PFSK-1 (cell line): ENCODE measurements around the gene PDE6D.

Source experiments
- FOXP2 ChIP-seq: optimal IDR thresholded peaks from 2 replicates; pipeline ENCODE3; 2011; ENCODE audit warnings: borderline replicate concordance, control low read depth, inconsistent platforms; ENCODE audit not compliant: insufficient read depth; ENCODE audit errors: extremely low read length, extremely low read depth
- POLR2AphosphoS5 ChIP-seq: IDR thresholded peaks from 2 replicates; pipeline ENCODE4 v1.6.1; 2012; ENCODE audit warnings: low read depth, mild to moderate bottlenecking, control low read depth, low read length, moderate library complexity
- SIN3A ChIP-seq: IDR thresholded peaks from 2 replicates; pipeline ENCODE4 v1.6.1; 2012; ENCODE audit warnings: mild to moderate bottlenecking, low read length, moderate library complexity, borderline replicate concordance; ENCODE audit not compliant: insufficient read depth
- TAF1 ChIP-seq: IDR thresholded peaks from 2 replicates; pipeline ENCODE4 v1.6.1; 2012; ENCODE audit warnings: low read length, control low read depth, borderline replicate concordance; ENCODE audit not compliant: insufficient read depth
- TF ChIP-seq, protein P1 (sequence below), 2 experiments: IDR thresholded peaks; 2 replicates each; pipeline versions ENCODE4 v1.6.1 to v1.8.0; 2011 to 2012; ENCODE audit warnings: low read depth in 2 of 2, low read length in 2 of 2, control low read depth in 1 of 2, inconsistent platforms in 1 of 2, mild to moderate bottlenecking in 1 of 2, moderate library complexity in 1 of 2; ENCODE audit not compliant: insufficient read depth in 1 of 2

Gene PDE6D

GRCh38 chr2:231745303-231746038, 35.6 kb downstream of the PDE6D start:
- TF ChIP-seq FOXP2 (no peak), SIN3A (no peak), POLR2AphosphoS5 (no peak), TAF1 (no peak)
- TF ChIP-seq, protein P1, sequence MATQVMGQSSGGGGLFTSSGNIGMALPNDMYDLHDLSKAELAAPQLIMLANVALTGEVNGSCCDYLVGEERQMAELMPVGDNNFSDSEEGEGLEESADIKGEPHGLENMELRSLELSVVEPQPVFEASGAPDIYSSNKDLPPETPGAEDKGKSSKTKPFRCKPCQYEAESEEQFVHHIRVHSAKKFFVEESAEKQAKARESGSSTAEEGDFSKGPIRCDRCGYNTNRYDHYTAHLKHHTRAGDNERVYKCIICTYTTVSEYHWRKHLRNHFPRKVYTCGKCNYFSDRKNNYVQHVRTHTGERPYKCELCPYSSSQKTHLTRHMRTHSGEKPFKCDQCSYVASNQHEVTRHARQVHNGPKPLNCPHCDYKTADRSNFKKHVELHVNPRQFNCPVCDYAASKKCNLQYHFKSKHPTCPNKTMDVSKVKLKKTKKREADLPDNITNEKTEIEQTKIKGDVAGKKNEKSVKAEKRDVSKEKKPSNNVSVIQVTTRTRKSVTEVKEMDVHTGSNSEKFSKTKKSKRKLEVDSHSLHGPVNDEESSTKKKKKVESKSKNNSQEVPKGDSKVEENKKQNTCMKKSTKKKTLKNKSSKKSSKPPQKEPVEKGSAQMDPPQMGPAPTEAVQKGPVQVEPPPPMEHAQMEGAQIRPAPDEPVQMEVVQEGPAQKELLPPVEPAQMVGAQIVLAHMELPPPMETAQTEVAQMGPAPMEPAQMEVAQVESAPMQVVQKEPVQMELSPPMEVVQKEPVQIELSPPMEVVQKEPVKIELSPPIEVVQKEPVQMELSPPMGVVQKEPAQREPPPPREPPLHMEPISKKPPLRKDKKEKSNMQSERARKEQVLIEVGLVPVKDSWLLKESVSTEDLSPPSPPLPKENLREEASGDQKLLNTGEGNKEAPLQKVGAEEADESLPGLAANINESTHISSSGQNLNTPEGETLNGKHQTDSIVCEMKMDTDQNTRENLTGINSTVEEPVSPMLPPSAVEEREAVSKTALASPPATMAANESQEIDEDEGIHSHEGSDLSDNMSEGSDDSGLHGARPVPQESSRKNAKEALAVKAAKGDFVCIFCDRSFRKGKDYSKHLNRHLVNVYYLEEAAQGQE (IDR thresholded peaks at IDR 0.05; ENCODE audit: insufficient read depth in 1 of 2, low read depth in 2 of 2, low read length in 2 of 2), result no peak

DNA sequence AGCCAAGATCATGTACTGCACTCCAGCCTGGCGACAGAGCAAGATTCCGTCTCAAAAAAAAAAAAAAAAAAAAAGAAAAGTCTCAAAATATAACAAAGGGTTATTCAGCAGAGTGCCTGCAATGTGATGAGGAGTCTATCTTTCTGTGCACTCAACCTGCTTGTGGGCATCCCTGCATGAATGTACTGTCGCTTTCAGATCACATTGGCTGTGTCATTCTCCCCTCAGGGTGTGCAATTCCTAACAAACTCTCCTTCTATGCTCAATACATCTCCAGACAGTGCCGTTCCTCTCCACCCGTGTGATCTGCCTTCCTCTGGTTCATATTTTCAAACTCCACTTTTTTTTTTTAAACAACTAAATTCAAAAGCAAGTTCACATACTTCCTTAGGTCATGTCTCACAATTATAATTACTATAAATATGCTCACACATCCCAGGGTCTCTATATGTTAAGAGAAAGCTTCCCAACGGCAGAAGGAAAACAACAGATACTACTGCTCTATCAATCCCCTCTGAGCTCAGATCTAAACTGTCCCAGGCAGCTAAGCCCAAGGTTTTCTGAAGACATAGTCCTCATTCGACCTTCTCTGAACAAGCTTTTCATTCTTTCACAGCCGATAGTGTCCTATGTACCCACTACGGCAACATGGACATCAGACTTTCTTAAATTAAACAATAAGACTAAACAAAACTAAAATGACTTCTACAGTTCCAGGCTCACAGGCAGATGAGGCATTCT, 37.5 kb downstream of the PDE6D start:
- TF ChIP-seq, protein P1 (IDR thresholded peaks at IDR 0.05; ENCODE audit: insufficient read depth in 1 of 2, low read depth in 2 of 2, low read length in 2 of 2), result no peak
- no peak for TF ChIP-seq SIN3A
- no peak for TF ChIP-seq POLR2AphosphoS5
- no peak for TF ChIP-seq TAF1
- no peak for TF ChIP-seq FOXP2

GRCh38 chr2:231737761-231738160, 43.3 kb downstream of the PDE6D start:
- TF ChIP-seq TAF1, result no peak
- TF ChIP-seq FOXP2, result no peak
- TF ChIP-seq SIN3A, result no peak
- TF ChIP-seq, protein P1 (IDR thresholded peaks at IDR 0.05; ENCODE audit: insufficient read depth in 1 of 2, low read depth in 2 of 2, low read length in 2 of 2), result no peak
- TF ChIP-seq POLR2AphosphoS5, result no peak

GRCh38 chr2:231732604-231733003, 48.5 kb downstream of the PDE6D start:
- TF ChIP-seq, protein P1 (IDR thresholded peaks at IDR 0.05; ENCODE audit: insufficient read depth in 1 of 2, low read depth in 2 of 2, low read length in 2 of 2), result no peak
- TF ChIP-seq SIN3A (no peak), TAF1 (no peak), POLR2AphosphoS5 (no peak), FOXP2 (no peak)
